H1 (cell line): ENCODE measurements around the gene SAA1. TPM values are rescaled to one million over a fixed set of nuclear protein-coding genes. Genes with fewer than 3 reads are reported as not detected.

Experiments
- CTCF ChIA-PET: fragments of 300-600 bp; sonication (Branson Sonifier 250); formaldehyde crosslinking; loops from one replicate; lab custom pipeline; 2021; ENCODE audit not compliant: partially characterized antibody; lab: Charles Lee
- POLR2A ChIA-PET: fragments of 300-600 bp; sonication (Branson Sonifier 250); formaldehyde crosslinking; loops from one replicate; lab custom pipeline; 2021; ENCODE audit warnings: inconsistent platforms; ENCODE audit not compliant: partially characterized antibody; lab: Charles Lee
- DNase-seq, 2 experiments: peaks; one replicate each; pipeline versions ENCODE4 v3.0.0 to v3.0.0-alpha.2; 2010 to 2022; ENCODE audit warnings: low spot score in 2 of 2, low read depth in 1 of 2, mixed read lengths in 1 of 2
- FAIRE-seq: peaks from 2 replicates; lab custom pipeline; 2011; peaks lifted over from hg19 to GRCh38; lab: Jason Lieb, UNC
- H2AFZ ChIP-seq: 2 replicates; pipeline ENCODE4 v1.8.1; 2012; ENCODE audit warnings: low read length, inconsistent platforms
- H2AK5ac ChIP-seq: 2 replicates; pipeline ENCODE4 v1.6.1; 2013; ENCODE audit warnings: low read depth, low read length
- H2BK120ac ChIP-seq: replicated peaks from 2 replicates; pipeline ENCODE3; 2013; ENCODE audit warnings: low read depth, low read length, inconsistent platforms
- H2BK12ac ChIP-seq: 2 replicates; pipeline ENCODE4 v1.6.1; 2013; ENCODE audit warnings: low read depth, low read length
- H2BK15ac ChIP-seq: 2 replicates; pipeline ENCODE4 v1.6.1; 2013; ENCODE audit warnings: low read length
- H2BK20ac ChIP-seq: 2 replicates; pipeline ENCODE4 v1.6.1; 2013; ENCODE audit warnings: low read length
- H2BK5ac ChIP-seq: 2 replicates; pipeline ENCODE4 v1.6.1; 2013; ENCODE audit warnings: low read depth, low read length
- H3K14ac ChIP-seq: 2 replicates; pipeline ENCODE4 v1.6.1; 2013; ENCODE audit warnings: inconsistent platforms; ENCODE audit not compliant: insufficient read length
- H3K18ac ChIP-seq: 2 replicates; pipeline ENCODE4 v1.6.1; 2013; ENCODE audit warnings: low read length; ENCODE audit errors: extremely low read depth
- H3K23ac ChIP-seq: 2 replicates; pipeline ENCODE4 v1.6.1; 2013; ENCODE audit warnings: inconsistent platforms; ENCODE audit not compliant: insufficient read length
- H3K23me2 ChIP-seq: 2 replicates; pipeline ENCODE4 v1.6.1; 2013; ENCODE audit warnings: low read depth, low read length
- H3K27ac ChIP-seq: 2 replicates; pipeline ENCODE4 v1.6.1; 2011; ENCODE audit warnings: low read depth, low read length, inconsistent platforms
- H3K27me3 ChIP-seq, 4 experiments: replicated peaks in 1 of 4; 1 replicate in 1 of 4; 2 replicates in 3 of 4; pipeline versions ENCODE4 v1.6.1 to v1.8.1; 2011 to 2013; ENCODE audit warnings: low read length in 3 of 4, mild to moderate bottlenecking in 3 of 4, inconsistent platforms in 2 of 4, mixed read lengths in 2 of 4, moderate library complexity in 1 of 4; ENCODE audit not compliant: control insufficient read depth in 3 of 4, insufficient read depth in 3 of 4; ENCODE audit errors: extremely low read depth in 1 of 4
- H3K36me3 ChIP-seq, 4 experiments: 2 replicates each; pipeline versions ENCODE4 v1.6.1 to v1.8.1; 2011 to 2013; ENCODE audit warnings: mild to moderate bottlenecking in 4 of 4, low read length in 3 of 4, moderate library complexity in 2 of 4, control low read depth in 1 of 4, inconsistent platforms in 1 of 4; ENCODE audit not compliant: insufficient read depth in 4 of 4, control insufficient read depth in 2 of 4
- H3K4ac ChIP-seq: replicated peaks from 2 replicates; pipeline ENCODE3; 2013; ENCODE audit warnings: low read length, low read depth, mixed read lengths, inconsistent platforms; ENCODE audit not compliant: insufficient read length
- H3K4me1 ChIP-seq, 4 experiments: replicated peaks in 1 of 4; 1 replicate in 1 of 4; 2 replicates in 3 of 4; pipeline versions ENCODE4 v1.6.1 to v1.8.1; 2011 to 2013; ENCODE audit warnings: low read length in 3 of 4, inconsistent platforms in 2 of 4, mixed read lengths in 1 of 4; ENCODE audit not compliant: insufficient read depth in 4 of 4, control insufficient read depth in 3 of 4
- H3K4me2 ChIP-seq, 2 experiments: 2 replicates each; pipeline versions ENCODE4 v1.6.1 to v1.8.1; 2011 to 2013; ENCODE audit warnings: low read depth in 2 of 2, low read length in 2 of 2, control low read depth in 1 of 2, inconsistent platforms in 1 of 2, mild to moderate bottlenecking in 1 of 2; ENCODE audit not compliant: insufficient read depth in 1 of 2
- H3K4me3 ChIP-seq, 4 experiments: fragments of 200-600, 300-600 bp in 1 of 4; sonication (generic), shearing (Covaris generic), sonication (Bioruptor Twin) in 1 of 4; 2 replicates each; pipeline versions ENCODE4 v1.5.1 to v1.8.1; 2011 to 2016; ENCODE audit warnings: low read length in 4 of 4, low read depth in 3 of 4, control low read depth in 2 of 4, inconsistent platforms in 2 of 4, mild to moderate bottlenecking in 2 of 4, mixed read lengths in 1 of 4, moderate library complexity in 1 of 4; ENCODE audit not compliant: insufficient read depth in 2 of 4; ENCODE audit errors: extremely low read depth in 1 of 4
- H3K56ac ChIP-seq: replicated peaks from 2 replicates; pipeline ENCODE3; 2013; ENCODE audit warnings: low read depth, mild to moderate bottlenecking, mixed read lengths, low read length, inconsistent platforms; ENCODE audit not compliant: insufficient read length
- H3K79me1 ChIP-seq: 2 replicates; pipeline ENCODE4 v1.6.1; 2013; ENCODE audit warnings: low read depth, low read length, control low read depth
- H3K79me2 ChIP-seq, 2 experiments: 2 replicates each; pipeline versions ENCODE4 v1.6.1 to v1.8.1; 2012 to 2013; ENCODE audit warnings: low read length in 2 of 2, mild to moderate bottlenecking in 2 of 2, inconsistent platforms in 1 of 2; ENCODE audit not compliant: insufficient read depth in 2 of 2, control insufficient read depth in 1 of 2
- H3K9ac ChIP-seq, 4 experiments: replicated peaks in 1 of 4; 1 replicate in 1 of 4; 2 replicates in 3 of 4; pipeline versions ENCODE4 v1.6.1 to v1.8.1; 2011 to 2013; ENCODE audit warnings: low read depth in 3 of 4, low read length in 3 of 4, control low read depth in 2 of 4, mild to moderate bottlenecking in 2 of 4, moderate library complexity in 2 of 4, inconsistent platforms in 1 of 4; ENCODE audit errors: extremely low read depth in 1 of 4
- H3K9me3 ChIP-seq, 2 experiments: 2 replicates each; pipeline versions ENCODE4 v1.6.1 to v1.8.1; 2012 to 2013; ENCODE audit warnings: mild to moderate bottlenecking in 2 of 2, moderate library complexity in 2 of 2, control low read depth in 1 of 2, inconsistent platforms in 1 of 2, low read depth in 1 of 2, low read length in 1 of 2, mixed read lengths in 1 of 2; ENCODE audit not compliant: insufficient read depth in 2 of 2
- H4K20me1 ChIP-seq, 2 experiments: replicated peaks in 1 of 2; 2 replicates each; pipeline versions ENCODE3 to v1.8.1; 2011 to 2013; ENCODE audit warnings: inconsistent platforms in 2 of 2, low read length in 2 of 2, mild to moderate bottlenecking in 1 of 2; ENCODE audit not compliant: insufficient read depth in 2 of 2, control insufficient read depth in 1 of 2
- H4K5ac ChIP-seq: 2 replicates; pipeline ENCODE4 v1.6.1; 2013; ENCODE audit warnings: low read length, low read depth, mixed read lengths, inconsistent platforms; ENCODE audit not compliant: insufficient read length
- H4K8ac ChIP-seq: 2 replicates; pipeline ENCODE4 v1.8.0; 2013; ENCODE audit warnings: mild to moderate bottlenecking, moderate library complexity, low read length, inconsistent platforms; ENCODE audit not compliant: insufficient read depth; ENCODE audit errors: extremely low read depth
- H4K91ac ChIP-seq: replicated peaks from 2 replicates; pipeline ENCODE3; 2013; ENCODE audit warnings: low read length, mixed read lengths, inconsistent platforms; ENCODE audit not compliant: insufficient read length
- NANOG ChIP-seq: IDR thresholded peaks from 2 replicates; pipeline ENCODE4 v1.6.1; 2011; ENCODE audit warnings: low read length, low read depth, mild to moderate bottlenecking, inconsistent platforms; ENCODE audit not compliant: insufficient read depth, poor library complexity, severe bottlenecking
- SUZ12 ChIP-seq: fragments of 200-600 bp; sonication (generic); IDR thresholded peaks from 2 replicates; pipeline ENCODE4 v1.6.1; 2012; ENCODE audit warnings: mild to moderate bottlenecking, inconsistent platforms, low read length, moderate library complexity, mixed read lengths
- WGBS, 2 experiments: shearing (Covaris generic) in 1 of 2; methylation state at CpG; one replicate each; pipeline versions ENCODE4 v1.1.6 to v1.1.7; 2013 to 2015; ENCODE audit warnings: low lambda C conversion rate in 2 of 2, mixed read lengths in 2 of 2, inconsistent platforms in 1 of 2, low coverage in 1 of 2, missing lambda C conversion rate in 1 of 2; ENCODE audit not compliant: insufficient replicate concordance in 2 of 2, insufficient coverage in 1 of 2, insufficient read length in 1 of 2; ENCODE audit errors: extremely low coverage in 1 of 2, missing lambda C conversion rate in 1 of 2; 5-methylcytosine and 5-hydroxymethylcytosine counted together
- polyA plus RNA-seq, 7 experiments: library from polyadenylated mRNA; depleted of rRNA in 3 of 7; stranded (reverse) in 5 of 7; unstranded in 2 of 7; fragments of >200 nt in 5 of 7; fragments of 200-250 nt in 2 of 7; gene quantifications; 1 replicate in 5 of 7; 2 replicates in 1 of 7; 4 replicates in 1 of 7; pipeline versions ENCODE4 v1.2.1 to v1.2.3, GENCODE V29; 2011 to 2013; ENCODE audit warnings: missing spikeins in 2 of 7, mixed read lengths in 2 of 7
- total RNA-seq: library from RNA; stranded (reverse); fragmentation: NEBNext Ultra II Directional; extraction: Animal tissue kit (Norgen Biotek cat#: 25700); gene quantifications from 2 replicates; pipeline ENCODE4 v1.2.1, GENCODE V29; 2021

Gene SAA1
- total and polyA plus RNA-seq, 2 of the 8 experiments (the other 6 are each of a cell fraction or from before 2014, with no cell fraction given), result 0.41 TPM; not detected in 1

GRCh38 chr11:18239655-18240054 is 26.4 kb upstream of the SAA1 start:
- FAIRE-seq (no peak), DNase-seq (no peak)
- H4K20me1 ChIP-seq, result no peaks in the 10 kb centered on the region
- H3K56ac ChIP-seq, result no peak overlapping the region
- H3K9ac ChIP-seq, result no peak overlapping the region
- no peak overlapping the region for H2BK5ac ChIP-seq
- no peak overlapping the region for H2BK20ac ChIP-seq
- H3K79me1 ChIP-seq, result no peaks in the 10 kb centered on the region
- no peak overlapping the region for H4K91ac ChIP-seq
- H2AFZ ChIP-seq, result no peak overlapping the region
- ChIA-PET POLR2A (no interaction called here), CTCF (no interaction called here)
- H3K27ac ChIP-seq, result no peak overlapping the region
- H3K79me2 ChIP-seq, result no peaks in the 10 kb centered on the region
- WGBS, 2 experiments, result 90% methylated on average over 1 of the region's 1 CpG; no CpG with 5 or more reads in 1 of the 2 experiments
- H2BK120ac ChIP-seq, result no peak overlapping the region
- no peak overlapping the region for H3K14ac ChIP-seq
- no peak overlapping the region for H2BK12ac ChIP-seq
- no peak overlapping the region for H4K8ac ChIP-seq
- H4K5ac ChIP-seq, result no peak overlapping the region
- H3K9me3 ChIP-seq, result 0 out of 4 replicates have a peak, but pooled peaks cover 0 to 2% of the 10 kb centered on the region in 2 experiments
- no peak overlapping the region for H3K4me3 ChIP-seq
- H3K4me1 ChIP-seq, result no peaks in the 10 kb centered on the region
- no peak for TF ChIP-seq NANOG
- no peak for TF ChIP-seq SUZ12
- H3K18ac ChIP-seq, result no peak overlapping the region
- H3K23ac ChIP-seq, result no peak overlapping the region
- H3K27me3 ChIP-seq, result no peaks in the 10 kb centered on the region; a peak in 1 of 7 replicates
- no peak overlapping the region for H3K4ac ChIP-seq
- no peak overlapping the region for H2BK15ac ChIP-seq
- H2AK5ac ChIP-seq, result no peak overlapping the region
- H3K23me2 ChIP-seq, result no peaks in the 10 kb centered on the region
- no peaks in the 10 kb centered on the region for H3K36me3 ChIP-seq
- no peak overlapping the region for H3K4me2 ChIP-seq
